MM.1S (cell line): ENCODE results near the gene REG3G.
A peak's percentile ranks its signal among the peaks of the same experiment; 100 is the strongest.

Experiments
- DNase-seq: peaks from one replicate; pipeline ENCODE4 v3.0.0-alpha.2; 2015
- H2AFZ ChIP-seq: fragments of 300-600 bp; sonication (generic); 2 replicates; pipeline ENCODE4 v1.6.0; 2016; ENCODE audit warnings: antibody characterized with exemption, low read length
- H3F3A ChIP-seq: fragments of 300-600 bp; sonication (generic); 2 replicates; pipeline ENCODE4 v1.6.1; 2016; ENCODE audit warnings: mild to moderate bottlenecking, antibody characterized with exemption, low read length, moderate library complexity, mixed read lengths; ENCODE audit not compliant: insufficient read depth
- H3K27ac ChIP-seq: fragments of 300-600 bp; sonication (generic); 2 replicates; pipeline ENCODE4 v1.5.1; 2016; ENCODE audit warnings: mild to moderate bottlenecking, low read length
- H3K27me3 ChIP-seq: fragments of 300-600 bp; sonication (generic); replicated peaks from 2 replicates; pipeline ENCODE4 v1.6.0; 2016; ENCODE audit warnings: low read length; ENCODE audit not compliant: insufficient read depth
- H3K36me3 ChIP-seq: fragments of 300-600 bp; sonication (generic); replicated peaks from 2 replicates; pipeline ENCODE4 v1.6.1; 2016; ENCODE audit warnings: mild to moderate bottlenecking, low read length, mixed read lengths; ENCODE audit not compliant: insufficient read depth
- H3K4me1 ChIP-seq: fragments of 300-600 bp; sonication (generic); 2 replicates; pipeline ENCODE4 v1.6.1; 2016; ENCODE audit warnings: low read length, mixed read lengths
- H3K4me2 ChIP-seq: fragments of 300-600 bp; sonication (generic); 2 replicates; pipeline ENCODE4 v1.6.0; 2016; ENCODE audit warnings: low read depth, low read length
- H3K4me3 ChIP-seq: fragments of 300-600 bp; sonication (generic); 2 replicates; pipeline ENCODE4 v1.5.1; 2016; ENCODE audit warnings: low read length, mixed read lengths
- H3K79me2 ChIP-seq: fragments of 300-600 bp; sonication (generic); 2 replicates; pipeline ENCODE4 v1.6.1; 2016; ENCODE audit warnings: mixed run types, low read length, mixed read lengths
- H3K9ac ChIP-seq: fragments of 300-600 bp; sonication (generic); 2 replicates; pipeline ENCODE4 v1.6.1; 2016; ENCODE audit warnings: low read length, mixed read lengths
- H3K9me2 ChIP-seq: fragments of 300-600 bp; sonication (generic); replicated peaks from 2 replicates; pipeline ENCODE4 v1.6.1; 2016; ENCODE audit warnings: mild to moderate bottlenecking, low read length, mixed read lengths; ENCODE audit not compliant: insufficient read depth
- H3K9me3 ChIP-seq: fragments of 300-600 bp; sonication (generic); replicated peaks from 2 replicates; pipeline ENCODE4 v1.6.1; 2016; ENCODE audit warnings: mild to moderate bottlenecking, low read length, mixed read lengths; ENCODE audit not compliant: insufficient read depth
- H4K20me1 ChIP-seq: fragments of 300-600 bp; sonication (generic); 2 replicates; pipeline ENCODE4 v1.6.1; 2016; ENCODE audit warnings: mild to moderate bottlenecking, low read length, moderate library complexity, mixed read lengths; ENCODE audit not compliant: insufficient read depth
- EZH2 ChIP-seq: fragments of 300-600 bp; sonication (generic); optimal IDR thresholded peaks from 2 replicates; pipeline ENCODE3; 2017; ENCODE audit warnings: low read depth, mild to moderate bottlenecking, antibody characterized with exemption, low read length, mixed read lengths
- EZH2phosphoT487 ChIP-seq: fragments of 300-600 bp; sonication (generic); IDR thresholded peaks from 2 replicates; pipeline ENCODE4 v1.6.1; 2018; ENCODE audit warnings: antibody characterized with exemption, low read length
- TF ChIP-seq, protein P1 (sequence below): fragments of 300-600 bp; sonication (generic); IDR thresholded peaks from 2 replicates; pipeline ENCODE4 v1.5.1; 2016; ENCODE audit warnings: antibody characterized with exemption, low read length, mixed read lengths

REG3G gene

DNA sequence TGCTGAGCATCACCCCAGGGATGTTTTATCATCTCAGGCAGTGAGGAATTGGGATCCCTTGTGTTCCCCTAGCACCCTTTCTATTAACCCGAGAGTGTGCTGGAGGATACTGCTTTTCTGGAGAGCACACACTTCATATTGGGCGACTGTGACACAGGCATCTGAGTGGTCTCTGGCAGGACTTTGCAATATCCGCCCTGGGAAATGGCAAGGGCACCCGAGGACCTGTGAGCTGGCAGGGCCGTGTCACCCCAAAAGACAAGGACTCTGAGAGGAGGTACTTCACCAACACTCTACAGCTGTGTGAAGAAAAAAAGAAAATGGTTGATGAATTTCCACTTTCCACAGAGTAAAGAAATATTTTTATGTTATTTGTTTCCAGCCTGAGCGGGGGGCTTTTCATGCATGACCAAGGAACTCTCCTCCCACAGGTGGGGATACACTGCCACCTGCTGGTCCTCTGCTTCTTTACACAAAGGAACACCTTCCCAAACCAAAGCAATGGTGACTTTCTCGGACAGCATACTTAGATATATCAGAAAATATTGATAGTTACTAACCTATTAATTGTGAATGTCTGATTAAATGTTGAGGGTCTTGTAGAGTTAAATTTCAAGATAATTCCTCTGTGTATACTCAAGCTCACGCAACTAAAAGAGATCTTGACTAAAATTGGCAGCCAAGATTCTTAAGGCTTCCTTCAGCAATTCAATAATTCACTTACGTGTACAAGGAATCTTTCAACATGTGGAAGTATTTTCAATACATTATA lies 45.9 kb upstream of the REG3G start:
- Histone ChIP-seq H3F3A (no peaks in the 10 kb centered on the region), H3K9ac (no peak overlapping the region), H3K27ac (no peak overlapping the region), H2AFZ (no peak overlapping the region), H3K9me3 (no peaks in the 10 kb centered on the region), H3K4me1 (peaks cover 10% of the 10 kb centered on the region), H4K20me1 (no peaks in the 10 kb centered on the region), H3K27me3 (no peaks in the 10 kb centered on the region), H3K79me2 (no peaks in the 10 kb centered on the region), H3K36me3 (no peaks in the 10 kb centered on the region), H3K4me2 (no peak overlapping the region), H3K4me3 (no peak overlapping the region), H3K9me2 (no peaks in the 10 kb centered on the region)
- DNase-seq, result peak; percentile 48
- TF ChIP-seq, protein P1, sequence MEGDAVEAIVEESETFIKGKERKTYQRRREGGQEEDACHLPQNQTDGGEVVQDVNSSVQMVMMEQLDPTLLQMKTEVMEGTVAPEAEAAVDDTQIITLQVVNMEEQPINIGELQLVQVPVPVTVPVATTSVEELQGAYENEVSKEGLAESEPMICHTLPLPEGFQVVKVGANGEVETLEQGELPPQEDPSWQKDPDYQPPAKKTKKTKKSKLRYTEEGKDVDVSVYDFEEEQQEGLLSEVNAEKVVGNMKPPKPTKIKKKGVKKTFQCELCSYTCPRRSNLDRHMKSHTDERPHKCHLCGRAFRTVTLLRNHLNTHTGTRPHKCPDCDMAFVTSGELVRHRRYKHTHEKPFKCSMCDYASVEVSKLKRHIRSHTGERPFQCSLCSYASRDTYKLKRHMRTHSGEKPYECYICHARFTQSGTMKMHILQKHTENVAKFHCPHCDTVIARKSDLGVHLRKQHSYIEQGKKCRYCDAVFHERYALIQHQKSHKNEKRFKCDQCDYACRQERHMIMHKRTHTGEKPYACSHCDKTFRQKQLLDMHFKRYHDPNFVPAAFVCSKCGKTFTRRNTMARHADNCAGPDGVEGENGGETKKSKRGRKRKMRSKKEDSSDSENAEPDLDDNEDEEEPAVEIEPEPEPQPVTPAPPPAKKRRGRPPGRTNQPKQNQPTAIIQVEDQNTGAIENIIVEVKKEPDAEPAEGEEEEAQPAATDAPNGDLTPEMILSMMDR, result peak; percentile 90
- TF ChIP-seq EZH2phosphoT487, result no peak

- Histone ChIP-seq H3K9me2 (no peaks in the 10 kb centered on the region), H3K9me3 (no peaks in the 10 kb centered on the region), H3F3A (no peaks in the 10 kb centered on the region), H3K27me3 (no peaks in the 10 kb centered on the region), H3K9ac (no peak overlapping the region), H3K4me2 (no peak overlapping the region), H2AFZ (no peak overlapping the region), H3K79me2 (no peaks in the 10 kb centered on the region), H3K4me3 (no peak overlapping the region), H3K36me3 (no peaks in the 10 kb centered on the region), H3K27ac (no peak overlapping the region), H4K20me1 (no peaks in the 10 kb centered on the region), H3K4me1 (peaks cover 10% of the 10 kb centered on the region)
- DNase-seq, result no peak
- TF ChIP-seq EZH2 (no peak), EZH2phosphoT487 (no peak)
- TF ChIP-seq, protein P1, result no peak
Observed at GRCh38 chr2:78980152-78980465, 45.4 kb upstream of the REG3G start.

DNA sequence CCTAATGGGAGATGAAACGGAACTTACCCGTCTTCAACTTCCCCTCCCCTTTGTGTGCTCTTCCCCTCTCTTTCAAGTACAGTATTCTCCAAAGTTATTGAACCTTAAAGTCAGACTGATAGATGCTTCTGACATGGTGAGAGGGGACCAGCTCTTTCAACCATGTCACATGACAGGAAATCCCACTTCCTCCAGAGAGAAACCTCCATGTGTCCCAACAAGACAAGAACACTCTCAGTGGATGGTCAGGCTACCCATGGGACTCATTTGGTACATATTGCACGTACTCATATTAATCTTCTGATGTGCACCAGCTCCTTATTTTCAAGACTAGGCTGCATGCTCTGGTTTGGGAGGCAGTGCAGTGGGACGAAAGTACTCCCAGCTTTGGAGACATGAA lies 44.6 kb upstream of the REG3G start:
- Histone ChIP-seq H3F3A (no peaks in the 10 kb centered on the region), H3K9me2 (no peaks in the 10 kb centered on the region), H3K79me2 (no peaks in the 10 kb centered on the region), H3K4me3 (no peak overlapping the region), H3K9ac (no peak overlapping the region), H4K20me1 (no peaks in the 10 kb centered on the region), H3K4me2 (no peak overlapping the region), H2AFZ (no peak overlapping the region), H3K4me1 (peaks cover 10% of the 10 kb centered on the region), H3K27ac (no peak overlapping the region), H3K36me3 (no peaks in the 10 kb centered on the region), H3K27me3 (no peaks in the 10 kb centered on the region), H3K9me3 (no peaks in the 10 kb centered on the region)
- TF ChIP-seq EZH2phosphoT487, result no peak
- no peak for TF ChIP-seq EZH2
- TF ChIP-seq, protein P1, result no peak
- no peak for DNase-seq
